ENCODE results near the gene KLHL10. TPM values are rescaled to one million over a fixed set of nuclear protein-coding genes. Genes with fewer than 3 reads are reported as not detected.
A peak's percentile ranks its signal among the peaks of the same experiment; 100 is the strongest.

Gene KLHL10
- total and polyA plus RNA-seq, 2 of the 13 experiments (the other 11 are each of a cell fraction or from before 2014, with no cell fraction given) = 0.04 to 0.08 TPM

GRCh38 chr17:41823580-41823979, 14.0 kb upstream of the KLHL10 start (continued):
- TF ChIP-seq NBN (conservative IDR thresholded peaks at IDR 0.05) = no peak
- TF ChIP-seq STAT5B (CRISPR knock-in tag; IDR thresholded peaks at IDR 0.05) = no peak
- 0 out of 2 replicates have a peak, but pooled peaks have one; percentile 23 for TF ChIP-seq MAFF (IDR thresholded peaks at IDR 0.05; ENCODE audit: low read depth, low read length)
- peak; percentile 33 for TF ChIP-seq POLR2G (IDR thresholded peaks at IDR 0.05; ENCODE audit: low read depth, low read length)
- no peak for TF ChIP-seq ERF (CRISPR knock-in tag; IDR thresholded peaks at IDR 0.05)
- no peak for TF ChIP-seq GATAD2A (CRISPR knock-in tag; IDR thresholded peaks at IDR 0.05)
- TF ChIP-seq POGK (CRISPR knock-in tag; conservative IDR thresholded peaks at IDR 0.05) = no peak
- TF ChIP-seq SRF (IDR thresholded peaks at IDR 0.05; ENCODE audit: low read depth, low read length) = no peak
- TF ChIP-seq SIX4 (CRISPR knock-in tag; IDR thresholded peaks at IDR 0.05) = no peak
- TF ChIP-seq POLR2AphosphoS5 (IDR thresholded peaks at IDR 0.05; ENCODE audit: low read depth, low read length) = 0 out of 2 replicates have a peak, but pooled peaks have one; percentile 25
- TF ChIP-seq IRF9 (CRISPR knock-in tag; IDR thresholded peaks at IDR 0.05; ENCODE audit: borderline replicate concordance) = no peak
- no peak for TF ChIP-seq PPARG (CRISPR knock-in tag; conservative IDR thresholded peaks at IDR 0.05)
- no peak for TF ChIP-seq FOXJ3 (CRISPR knock-in tag; IDR thresholded peaks at IDR 0.05; ENCODE audit: borderline replicate concordance)
- TF ChIP-seq HIVEP1 (CRISPR knock-in tag; IDR thresholded peaks at IDR 0.05) = no peak
